GM23338 (cell line): ENCODE measurements around the gene NOSIP. TPM values are rescaled to one million over a fixed set of nuclear protein-coding genes. Genes with fewer than 3 reads are reported as not detected.

Experiments
- ATAC-seq: fragments of 200-7000 bp; cut with Tn5 transposase; 3 replicates; pipeline ENCODE4 v1.9.1; 2020
- DNase-seq: peaks from one replicate; pipeline ENCODE4 v3.0.0-alpha.2; 2015; ENCODE audit warnings: low spot score
- H2AFZ ChIP-seq: fragments of 200-600 bp; sonication (generic); 2 replicates; pipeline ENCODE4 v1.8.0; 2016; ENCODE audit warnings: antibody characterized with exemption, mild to moderate bottlenecking, moderate library complexity
- H3F3A ChIP-seq: fragments of 200-600 bp; sonication (generic); replicated peaks from 2 replicates; pipeline ENCODE4 v1.8.0; 2017; ENCODE audit warnings: antibody characterized with exemption, mixed run types, low read depth
- H3K27ac ChIP-seq: fragments of 200-600 bp; sonication (generic); 2 replicates; pipeline ENCODE4 v1.6.1; 2016; ENCODE audit warnings: low read depth
- H3K27me3 ChIP-seq: fragments of 200-600 bp; sonication (generic); 2 replicates; pipeline ENCODE4 v1.8.0; 2016; ENCODE audit warnings: mild to moderate bottlenecking, mixed run types, moderate library complexity; ENCODE audit not compliant: insufficient read depth
- H3K36me3 ChIP-seq: fragments of 200-600 bp; sonication (generic); 2 replicates; pipeline ENCODE4 v1.8.0; 2016; ENCODE audit warnings: mild to moderate bottlenecking; ENCODE audit not compliant: insufficient read depth
- H3K4me1 ChIP-seq: fragments of 200-600 bp; sonication (generic); 2 replicates; pipeline ENCODE4 v1.8.0; 2016; ENCODE audit warnings: mild to moderate bottlenecking, moderate library complexity; ENCODE audit not compliant: insufficient read depth
- H3K4me2 ChIP-seq: fragments of 200-600 bp; sonication (generic); 2 replicates; pipeline ENCODE4 v1.7.1; 2017; ENCODE audit warnings: mixed run types
- H3K4me3 ChIP-seq: fragments of 200-600 bp; sonication (generic); 2 replicates; pipeline ENCODE4 v1.6.1; 2016; ENCODE audit warnings: mixed run types
- H3K79me2 ChIP-seq: fragments of 200-600 bp; sonication (generic); replicated peaks from 2 replicates; pipeline ENCODE4 v1.8.0; 2017; ENCODE audit warnings: mild to moderate bottlenecking; ENCODE audit not compliant: insufficient read depth
- H3K9me2 ChIP-seq: fragments of 200-600 bp; sonication (generic); 2 replicates; pipeline ENCODE4 v1.8.0; 2017; ENCODE audit not compliant: insufficient read depth
- H4K20me1 ChIP-seq: fragments of 200-600 bp; sonication (generic); replicated peaks from 2 replicates; pipeline ENCODE4 v1.8.0; 2017; ENCODE audit warnings: mild to moderate bottlenecking; ENCODE audit not compliant: insufficient read depth
- H3K27ac Mint-ChIP-seq: 2 replicates; pipeline ENCODE4 v1.8.0; 2020; ENCODE audit warnings: inconsistent platforms, mild to moderate bottlenecking, moderate library complexity, mixed read lengths
- H3K27me3 Mint-ChIP-seq: 3 replicates; pipeline ENCODE4 v1.8.0; 2022; ENCODE audit warnings: low read depth, mild to moderate bottlenecking, moderate library complexity, mixed read lengths, inconsistent platforms; ENCODE audit not compliant: insufficient read depth, poor library complexity
- H3K36me3 Mint-ChIP-seq: 3 replicates; pipeline ENCODE4 v1.8.0; 2021; ENCODE audit warnings: low read depth, mild to moderate bottlenecking, inconsistent platforms, moderate library complexity, mixed read lengths
- H3K4me1 Mint-ChIP-seq: 3 replicates; pipeline ENCODE4 v1.8.0; 2020; ENCODE audit warnings: mild to moderate bottlenecking, inconsistent platforms, mixed read lengths
- H3K4me3 Mint-ChIP-seq: 3 replicates; pipeline ENCODE4 v1.8.0; 2021; ENCODE audit warnings: moderate library complexity, mild to moderate bottlenecking, inconsistent platforms, mixed read lengths
- H3K9me3 Mint-ChIP-seq: 3 replicates; pipeline ENCODE4 v1.8.0; 2020; ENCODE audit warnings: moderate library complexity, mild to moderate bottlenecking, inconsistent platforms, mixed read lengths
- POLR2AphosphoS5 ChIP-seq: IDR thresholded peaks from 2 replicates; pipeline ENCODE4 v1.6.1; 2016; ENCODE audit warnings: antibody characterized with exemption, low read depth
- ZNF114 ChIP-seq: fragments of 250-450 bp; sonication (Bioruptor Pico); IDR thresholded peaks from 2 replicates; pipeline ENCODE4 v1.5.0; 2020; ENCODE audit warnings: mild to moderate bottlenecking, moderate library complexity
- ZNF331 ChIP-seq: fragments of 250-450 bp; sonication (Bioruptor Pico); IDR thresholded peaks from 2 replicates; pipeline ENCODE4 v1.5.0; 2020; ENCODE audit warnings: low read depth, mild to moderate bottlenecking, moderate library complexity
- polyA plus RNA-seq: library from polyadenylated mRNA; unstranded; fragments of >200 nt; fragmentation: Nextera tagmentation; extraction: Ambion mirVana; gene quantifications from 2 replicates; pipeline ENCODE4 v1.2.1, GENCODE V29; 2016
- total RNA-seq: library from RNA; depleted of rRNA; stranded (reverse); fragments of >200 nt; shearing (Covaris generic); gene quantifications from 2 replicates; pipeline ENCODE4 v1.2.3, GENCODE V29; 2014
- TF ChIP-seq, protein P1 (sequence below): IDR thresholded peaks from one replicate; pipeline ENCODE4 v1.6.1; 2018; ENCODE audit warnings: antibody characterized with exemption; ENCODE audit not compliant: unreplicated experiment
- TF ChIP-seq, protein P2 (sequence below): fragments of 250-450 bp; sonication (Bioruptor Pico); IDR thresholded peaks from 2 replicates; pipeline ENCODE4 v1.5.0; 2020; ENCODE audit warnings: mild to moderate bottlenecking, moderate library complexity

The NOSIP gene
- total and polyA plus RNA-seq, 2 experiments from 2014 or later, result 88.5 to 143 TPM

DNA sequence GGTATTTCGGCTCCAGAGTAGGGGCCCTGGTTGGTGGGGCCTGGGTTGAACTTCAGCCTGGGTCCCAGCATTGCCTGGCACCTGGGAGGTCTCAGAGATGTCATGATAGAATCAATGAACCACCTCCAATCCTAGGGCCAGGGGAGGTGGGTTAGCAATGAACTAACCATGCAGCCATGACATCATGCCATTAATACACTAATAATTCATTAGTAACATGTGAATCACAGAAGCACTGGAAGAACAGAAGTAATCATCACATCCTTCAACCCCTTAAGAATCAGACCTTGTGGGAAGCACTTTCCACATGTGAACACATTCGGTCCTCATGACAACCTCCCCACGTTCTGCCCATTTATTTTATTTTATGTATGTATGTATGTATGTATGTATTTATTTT lies 6.9 kb downstream of the NOSIP start:
- H3F3A ChIP-seq, result peaks cover 19% of the 10 kb centered on the region; the same call in 1 of the 2 replicates
- H3K79me2 ChIP-seq, result peaks cover 65% of the 10 kb centered on the region
- peaks cover 13% of the 10 kb centered on the region for H3K4me1 ChIP-seq
- H2AFZ ChIP-seq, result no peak overlapping the region
- no peak overlapping the region for H3K27ac ChIP-seq
- H3K4me3 ChIP-seq, result no peak overlapping the region
- Mint-ChIP-seq H3K4me1 (peaks cover 13% of the 10 kb centered on the region; the same call in 2 of the 3 replicates), H3K27me3 (peaks cover 1% of the 10 kb centered on the region), H3K36me3 (peaks cover 20% of the 10 kb centered on the region; the same call in 2 of the 3 replicates), H3K27ac (no peak overlapping the region), H3K9me3 (no peaks in the 10 kb centered on the region), H3K4me3 (no peak overlapping the region)
- TF ChIP-seq ZNF114 (CRISPR knock-in tag), result no peak
- TF ChIP-seq ZNF331 (CRISPR knock-in tag), result no peak
- no peak for TF ChIP-seq POLR2AphosphoS5
- no peak for ATAC-seq
- H3K36me3 ChIP-seq, result no peaks in the 10 kb centered on the region
- H3K4me2 ChIP-seq, result no peak overlapping the region
- no peaks in the 10 kb centered on the region for H3K9me2 ChIP-seq
- H4K20me1 ChIP-seq, result peaks cover 7% of the 10 kb centered on the region; the same call in 1 of the 2 replicates
- no peaks in the 10 kb centered on the region for H3K27me3 ChIP-seq
- DNase-seq, result no peak

DNA sequence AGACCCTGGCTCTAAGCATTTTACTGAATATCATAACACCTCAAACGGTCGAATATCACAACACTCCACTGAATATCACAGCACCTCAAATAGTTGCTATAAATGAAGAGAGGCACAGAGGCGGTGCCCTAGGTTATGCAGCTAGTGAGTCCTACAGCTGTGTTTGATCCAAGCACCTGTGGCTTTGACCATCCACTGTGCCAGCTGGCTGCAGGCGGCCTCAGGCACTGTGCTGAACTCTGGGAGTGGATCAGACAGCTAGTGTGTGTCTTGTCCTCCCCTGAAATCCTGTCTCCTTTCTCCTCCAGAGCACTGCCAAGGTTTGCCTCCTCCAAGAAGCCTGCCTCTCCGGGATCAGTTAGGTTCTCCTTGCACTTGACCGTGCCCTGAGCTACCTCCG lies 7.3 kb downstream of the NOSIP start:
- Histone ChIP-seq H3F3A (peaks cover 21% of the 10 kb centered on the region; the same call in 1 of the 2 replicates), H3K4me1 (peaks cover 13% of the 10 kb centered on the region), H3K79me2 (peaks cover 65% of the 10 kb centered on the region), H3K9me2 (no peaks in the 10 kb centered on the region), H3K4me2 (no peak overlapping the region), H3K27me3 (no peaks in the 10 kb centered on the region), H3K4me3 (no peak overlapping the region), H4K20me1 (peaks cover 7% of the 10 kb centered on the region; the same call in 1 of the 2 replicates), H3K27ac (no peak overlapping the region), H3K36me3 (no peaks in the 10 kb centered on the region), H2AFZ (no peak overlapping the region)
- no peak overlapping the region for H3K27ac Mint-ChIP-seq
- peaks cover 13% of the 10 kb centered on the region; the same call in 2 of the 3 replicates for H3K4me1 Mint-ChIP-seq
- no peaks in the 10 kb centered on the region for H3K9me3 Mint-ChIP-seq
- ATAC-seq (no peak), DNase-seq (no peak)
- H3K4me3 Mint-ChIP-seq, result no peak overlapping the region
- TF ChIP-seq, protein P1, sequence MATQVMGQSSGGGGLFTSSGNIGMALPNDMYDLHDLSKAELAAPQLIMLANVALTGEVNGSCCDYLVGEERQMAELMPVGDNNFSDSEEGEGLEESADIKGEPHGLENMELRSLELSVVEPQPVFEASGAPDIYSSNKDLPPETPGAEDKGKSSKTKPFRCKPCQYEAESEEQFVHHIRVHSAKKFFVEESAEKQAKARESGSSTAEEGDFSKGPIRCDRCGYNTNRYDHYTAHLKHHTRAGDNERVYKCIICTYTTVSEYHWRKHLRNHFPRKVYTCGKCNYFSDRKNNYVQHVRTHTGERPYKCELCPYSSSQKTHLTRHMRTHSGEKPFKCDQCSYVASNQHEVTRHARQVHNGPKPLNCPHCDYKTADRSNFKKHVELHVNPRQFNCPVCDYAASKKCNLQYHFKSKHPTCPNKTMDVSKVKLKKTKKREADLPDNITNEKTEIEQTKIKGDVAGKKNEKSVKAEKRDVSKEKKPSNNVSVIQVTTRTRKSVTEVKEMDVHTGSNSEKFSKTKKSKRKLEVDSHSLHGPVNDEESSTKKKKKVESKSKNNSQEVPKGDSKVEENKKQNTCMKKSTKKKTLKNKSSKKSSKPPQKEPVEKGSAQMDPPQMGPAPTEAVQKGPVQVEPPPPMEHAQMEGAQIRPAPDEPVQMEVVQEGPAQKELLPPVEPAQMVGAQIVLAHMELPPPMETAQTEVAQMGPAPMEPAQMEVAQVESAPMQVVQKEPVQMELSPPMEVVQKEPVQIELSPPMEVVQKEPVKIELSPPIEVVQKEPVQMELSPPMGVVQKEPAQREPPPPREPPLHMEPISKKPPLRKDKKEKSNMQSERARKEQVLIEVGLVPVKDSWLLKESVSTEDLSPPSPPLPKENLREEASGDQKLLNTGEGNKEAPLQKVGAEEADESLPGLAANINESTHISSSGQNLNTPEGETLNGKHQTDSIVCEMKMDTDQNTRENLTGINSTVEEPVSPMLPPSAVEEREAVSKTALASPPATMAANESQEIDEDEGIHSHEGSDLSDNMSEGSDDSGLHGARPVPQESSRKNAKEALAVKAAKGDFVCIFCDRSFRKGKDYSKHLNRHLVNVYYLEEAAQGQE, result no peak
- TF ChIP-seq POLR2AphosphoS5, result no peak
- TF ChIP-seq, protein P2, sequence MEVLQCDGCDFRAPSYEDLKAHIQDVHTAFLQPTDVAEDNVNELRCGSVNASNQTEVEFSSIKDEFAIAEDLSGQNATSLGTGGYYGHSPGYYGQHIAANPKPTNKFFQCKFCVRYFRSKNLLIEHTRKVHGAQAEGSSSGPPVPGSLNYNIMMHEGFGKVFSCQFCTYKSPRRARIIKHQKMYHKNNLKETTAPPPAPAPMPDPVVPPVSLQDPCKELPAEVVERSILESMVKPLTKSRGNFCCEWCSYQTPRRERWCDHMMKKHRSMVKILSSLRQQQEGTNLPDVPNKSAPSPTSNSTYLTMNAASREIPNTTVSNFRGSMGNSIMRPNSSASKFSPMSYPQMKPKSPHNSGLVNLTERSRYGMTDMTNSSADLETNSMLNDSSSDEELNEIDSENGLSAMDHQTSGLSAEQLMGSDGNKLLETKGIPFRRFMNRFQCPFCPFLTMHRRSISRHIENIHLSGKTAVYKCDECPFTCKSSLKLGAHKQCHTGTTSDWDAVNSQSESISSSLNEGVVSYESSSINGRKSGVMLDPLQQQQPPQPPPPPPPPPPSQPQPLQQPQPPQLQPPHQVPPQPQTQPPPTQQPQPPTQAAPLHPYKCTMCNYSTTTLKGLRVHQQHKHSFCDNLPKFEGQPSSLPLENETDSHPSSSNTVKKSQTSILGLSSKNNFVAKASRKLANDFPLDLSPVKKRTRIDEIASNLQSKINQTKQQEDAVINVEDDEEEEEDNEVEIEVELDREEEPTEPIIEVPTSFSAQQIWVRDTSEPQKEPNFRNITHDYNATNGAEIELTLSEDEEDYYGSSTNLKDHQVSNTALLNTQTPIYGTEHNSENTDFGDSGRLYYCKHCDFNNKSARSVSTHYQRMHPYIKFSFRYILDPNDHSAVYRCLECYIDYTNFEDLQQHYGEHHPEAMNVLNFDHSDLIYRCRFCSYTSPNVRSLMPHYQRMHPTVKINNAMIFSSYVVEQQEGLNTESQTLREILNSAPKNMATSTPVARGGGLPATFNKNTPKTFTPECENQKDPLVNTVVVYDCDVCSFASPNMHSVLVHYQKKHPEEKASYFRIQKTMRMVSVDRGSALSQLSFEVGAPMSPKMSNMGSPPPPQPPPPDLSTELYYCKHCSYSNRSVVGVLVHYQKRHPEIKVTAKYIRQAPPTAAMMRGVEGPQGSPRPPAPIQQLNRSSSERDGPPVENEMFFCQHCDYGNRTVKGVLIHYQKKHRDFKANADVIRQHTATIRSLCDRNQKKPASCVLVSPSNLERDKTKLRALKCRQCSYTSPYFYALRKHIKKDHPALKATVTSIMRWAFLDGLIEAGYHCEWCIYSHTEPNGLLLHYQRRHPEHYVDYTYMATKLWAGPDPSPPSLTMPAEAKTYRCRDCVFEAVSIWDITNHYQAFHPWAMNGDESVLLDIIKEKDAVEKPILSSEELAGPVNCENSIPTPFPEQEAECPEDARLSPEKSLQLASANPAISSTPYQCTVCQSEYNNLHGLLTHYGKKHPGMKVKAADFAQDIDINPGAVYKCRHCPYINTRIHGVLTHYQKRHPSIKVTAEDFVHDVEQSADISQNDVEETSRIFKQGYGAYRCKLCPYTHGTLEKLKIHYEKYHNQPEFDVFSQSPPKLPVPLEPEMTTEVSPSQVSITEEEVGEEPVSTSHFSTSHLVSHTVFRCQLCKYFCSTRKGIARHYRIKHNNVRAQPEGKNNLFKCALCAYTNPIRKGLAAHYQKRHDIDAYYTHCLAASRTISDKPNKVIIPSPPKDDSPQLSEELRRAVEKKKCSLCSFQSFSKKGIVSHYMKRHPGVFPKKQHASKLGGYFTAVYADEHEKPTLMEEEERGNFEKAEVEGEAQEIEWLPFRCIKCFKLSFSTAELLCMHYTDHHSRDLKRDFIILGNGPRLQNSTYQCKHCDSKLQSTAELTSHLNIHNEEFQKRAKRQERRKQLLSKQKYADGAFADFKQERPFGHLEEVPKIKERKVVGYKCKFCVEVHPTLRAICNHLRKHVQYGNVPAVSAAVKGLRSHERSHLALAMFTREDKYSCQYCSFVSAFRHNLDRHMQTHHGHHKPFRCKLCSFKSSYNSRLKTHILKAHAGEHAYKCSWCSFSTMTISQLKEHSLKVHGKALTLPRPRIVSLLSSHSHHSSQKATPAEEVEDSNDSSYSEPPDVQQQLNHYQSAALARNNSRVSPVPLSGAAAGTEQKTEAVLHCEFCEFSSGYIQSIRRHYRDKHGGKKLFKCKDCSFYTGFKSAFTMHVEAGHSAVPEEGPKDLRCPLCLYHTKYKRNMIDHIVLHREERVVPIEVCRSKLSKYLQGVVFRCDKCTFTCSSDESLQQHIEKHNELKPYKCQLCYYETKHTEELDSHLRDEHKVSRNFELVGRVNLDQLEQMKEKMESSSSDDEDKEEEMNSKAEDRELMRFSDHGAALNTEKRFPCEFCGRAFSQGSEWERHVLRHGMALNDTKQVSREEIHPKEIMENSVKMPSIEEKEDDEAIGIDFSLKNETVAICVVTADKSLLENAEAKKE (CRISPR knock-in tag), result no peak
- H3K36me3 Mint-ChIP-seq, result peaks cover 20% of the 10 kb centered on the region; the same call in 2 of the 3 replicates
- peaks cover 1% of the 10 kb centered on the region for H3K27me3 Mint-ChIP-seq
